H9 (cell line): ENCODE results near the gene USP17L28. TPM values are rescaled to one million over a fixed set of nuclear protein-coding genes. Genes with fewer than 3 reads are reported as not detected.
"Not testable (repeated sequence)": the region's sequence is repeated elsewhere in the genome, so short reads cannot be mapped to it uniquely, and the experiment has no call there.

Experiments used
- DNase-seq: peaks from one replicate; pipeline ENCODE4 v3.0.0-alpha.2; 2017
- H2AFZ ChIP-seq: one replicate; pipeline ENCODE4 v1.6.1; 2013; ENCODE audit warnings: mild to moderate bottlenecking, low read length, control low read depth, moderate library complexity
- H2AK5ac ChIP-seq: 2 replicates; pipeline ENCODE4 v1.6.1; 2013; ENCODE audit warnings: low read length, control low read depth, mixed read lengths; ENCODE audit not compliant: insufficient read length
- H2BK120ac ChIP-seq: one replicate; pipeline ENCODE4 v1.6.1; 2013; ENCODE audit warnings: low read depth, mild to moderate bottlenecking, low read length, control low read depth, inconsistent platforms; ENCODE audit not compliant: poor library complexity, severe bottlenecking
- H2BK12ac ChIP-seq: 2 replicates; pipeline ENCODE4 v1.6.1; 2013; ENCODE audit warnings: low read length, control low read depth, mixed read lengths, low read depth; ENCODE audit not compliant: insufficient read length
- H2BK15ac ChIP-seq: 2 replicates; pipeline ENCODE4 v1.6.1; 2013; ENCODE audit warnings: low read depth, low read length, control low read depth
- H2BK20ac ChIP-seq: one replicate; pipeline ENCODE4 v1.6.1; 2013; ENCODE audit warnings: low read depth, mild to moderate bottlenecking, low read length, control low read depth, inconsistent platforms; ENCODE audit not compliant: poor library complexity, severe bottlenecking
- H2BK5ac ChIP-seq: 2 replicates; pipeline ENCODE4 v1.6.1; 2013; ENCODE audit warnings: low read length, control low read depth, mixed read lengths; ENCODE audit not compliant: insufficient read length
- H3K14ac ChIP-seq: 2 replicates; pipeline ENCODE4 v1.6.1; 2013; ENCODE audit warnings: low read length, control low read depth; ENCODE audit not compliant: insufficient read depth
- H3K18ac ChIP-seq: 2 replicates; pipeline ENCODE4 v1.6.1; 2013; ENCODE audit warnings: low read depth, mild to moderate bottlenecking, mixed read lengths, low read length, control low read depth; ENCODE audit not compliant: insufficient read length
- H3K23ac ChIP-seq: 2 replicates; pipeline ENCODE4 v1.6.1; 2013; ENCODE audit warnings: low read length, control low read depth, mixed read lengths, low read depth; ENCODE audit not compliant: insufficient read length
- H3K23me2 ChIP-seq: 2 replicates; pipeline ENCODE4 v1.6.1; 2013; ENCODE audit warnings: low read depth, mild to moderate bottlenecking, mixed read lengths, low read length, control low read depth; ENCODE audit not compliant: insufficient read length, poor library complexity, severe bottlenecking
- H3K27ac ChIP-seq: 2 replicates; pipeline ENCODE4 v1.5.1; 2013; ENCODE audit warnings: low read length, control low read depth, mixed read lengths, low read depth; ENCODE audit not compliant: insufficient read length
- H3K27me3 ChIP-seq: 2 replicates; pipeline ENCODE4 v1.6.1; 2013; ENCODE audit warnings: low read length, control low read depth, inconsistent platforms; ENCODE audit not compliant: insufficient read depth
- H3K4ac ChIP-seq: 2 replicates; pipeline ENCODE4 v1.6.1; 2013; ENCODE audit warnings: low read depth, mild to moderate bottlenecking, control low read depth, inconsistent platforms, low read length, moderate library complexity
- H3K4me1 ChIP-seq: 2 replicates; pipeline ENCODE4 v1.6.1; 2013; ENCODE audit warnings: low read length, control low read depth, inconsistent platforms; ENCODE audit not compliant: insufficient read depth
- H3K4me2 ChIP-seq: 2 replicates; pipeline ENCODE4 v1.6.1; 2013; ENCODE audit warnings: low read length, control low read depth, mixed read lengths; ENCODE audit not compliant: insufficient read length, insufficient read depth
- H3K56ac ChIP-seq: 2 replicates; pipeline ENCODE4 v1.6.1; 2013; ENCODE audit warnings: low read depth, mild to moderate bottlenecking, mixed read lengths, low read length, control low read depth; ENCODE audit not compliant: insufficient read length
- H3K79me1 ChIP-seq: 2 replicates; pipeline ENCODE4 v1.6.1; 2013; ENCODE audit warnings: low read depth, mild to moderate bottlenecking, moderate library complexity, low read length, control low read depth, inconsistent platforms; ENCODE audit not compliant: insufficient read depth, poor library complexity, severe bottlenecking
- H3K79me2 ChIP-seq: 2 replicates; pipeline ENCODE4 v1.6.1; 2013; ENCODE audit warnings: low read length, control low read depth, inconsistent platforms; ENCODE audit not compliant: insufficient read depth
- H3K9ac ChIP-seq: 2 replicates; pipeline ENCODE4 v1.6.1; 2013; ENCODE audit warnings: low read length, control low read depth, mixed read lengths; ENCODE audit not compliant: insufficient read length; ENCODE audit errors: extremely low read depth
- H3K9me3 ChIP-seq: one replicate; pipeline ENCODE4 v1.6.1; 2013; ENCODE audit warnings: low read depth, low read length, inconsistent platforms; ENCODE audit not compliant: control insufficient read depth
- H3T11ph ChIP-seq: one replicate; pipeline ENCODE4 v1.6.1; 2013; ENCODE audit warnings: mild to moderate bottlenecking, low read length, control low read depth, inconsistent platforms
- H4K20me1 ChIP-seq: one replicate; pipeline ENCODE4 v1.6.1; 2013; ENCODE audit not compliant: control insufficient read depth, insufficient read length, insufficient read depth
- H4K5ac ChIP-seq: 2 replicates; pipeline ENCODE4 v1.6.1; 2013; ENCODE audit warnings: low read depth, mild to moderate bottlenecking, mixed read lengths, low read length, control low read depth; ENCODE audit not compliant: insufficient read length
- H4K8ac ChIP-seq: replicated peaks from 2 replicates; pipeline ENCODE4 v1.6.1; 2013; ENCODE audit warnings: low read length, control low read depth, mixed read lengths, low read depth; ENCODE audit not compliant: insufficient read length
- H4K91ac ChIP-seq: 2 replicates; pipeline ENCODE4 v1.6.1; 2013; ENCODE audit warnings: low read depth, mild to moderate bottlenecking, moderate library complexity, mixed read lengths, low read length, control low read depth; ENCODE audit not compliant: insufficient read length
- H3K27ac Mint-ChIP-seq, 3 experiments: 2 replicates in 2 of 3; 3 replicates in 1 of 3; pipeline ENCODE4 v1.8.0; 2020 to 2021; ENCODE audit warnings: mixed read lengths in 3 of 3, mild to moderate bottlenecking in 1 of 3, moderate library complexity in 1 of 3
- H3K27me3 Mint-ChIP-seq: 2 replicates; pipeline ENCODE4 v1.8.0; 2021; ENCODE audit warnings: low read depth, mild to moderate bottlenecking, moderate library complexity, mixed read lengths
- H3K36me3 Mint-ChIP-seq, 3 experiments: 2 replicates in 2 of 3; 3 replicates in 1 of 3; pipeline ENCODE4 v1.8.0; 2020 to 2021; ENCODE audit warnings: low read depth in 3 of 3, mixed read lengths in 3 of 3; ENCODE audit not compliant: insufficient read depth in 1 of 3
- H3K4me1 Mint-ChIP-seq, 2 experiments: 2 replicates each; pipeline ENCODE4 v1.8.0; 2020; ENCODE audit warnings: mixed read lengths in 2 of 2
- H3K4me3 Mint-ChIP-seq, 2 experiments: 2 replicates in 1 of 2; 3 replicates in 1 of 2; pipeline ENCODE4 v1.8.0; 2020 to 2021; ENCODE audit warnings: mild to moderate bottlenecking in 2 of 2, mixed read lengths in 2 of 2, moderate library complexity in 1 of 2
- H3K9me3 Mint-ChIP-seq, 2 experiments: 2 replicates in 1 of 2; 3 replicates in 1 of 2; pipeline ENCODE4 v1.8.0; 2020; ENCODE audit warnings: mild to moderate bottlenecking in 2 of 2, mixed read lengths in 2 of 2, moderate library complexity in 1 of 2
- WGBS: extraction: QIAGEN DNeasy Blood & Tissue Kit; methylation state at CpG from one replicate; pipeline ENCODE4 v1.1.7; 2013; ENCODE audit warnings: missing lambda C conversion rate, low lambda C conversion rate, mixed read lengths; ENCODE audit not compliant: insufficient read length; ENCODE audit errors: extremely low coverage; 5-methylcytosine and 5-hydroxymethylcytosine counted together
- total RNA-seq: library from RNA; stranded (reverse); gene quantifications from 2 replicates; pipeline ENCODE4 v1.2.1, GENCODE V29; 2021
- TF ChIP-seq, protein P1 (sequence below): fragments of 200-600 bp; sonication (generic); conservative IDR thresholded peaks from 3 replicates; pipeline ENCODE4 v1.8.0; 2021; ENCODE audit warnings: antibody characterized with exemption, mild to moderate bottlenecking

The USP17L28 gene
- total RNA-seq, 1 experiment from 2014 or later = not detected

DNA sequence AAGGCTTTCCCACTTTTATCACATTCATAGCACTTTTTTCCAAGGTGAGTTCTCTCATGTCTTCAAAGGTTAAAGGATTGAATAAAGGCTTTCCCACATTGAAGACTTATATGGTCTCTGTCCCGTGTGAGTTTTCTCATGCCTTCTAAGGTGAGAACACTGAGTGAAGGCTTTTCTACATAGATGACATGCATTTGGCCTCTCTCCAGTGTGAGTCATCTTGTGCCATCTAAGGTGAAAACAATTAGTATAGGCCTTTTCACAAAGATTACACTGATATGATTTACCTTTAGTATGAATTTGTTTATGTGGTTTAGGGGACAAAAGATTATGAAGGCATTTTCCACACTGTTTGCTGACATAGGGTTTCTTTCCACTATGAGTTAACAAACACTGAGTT, 35.4 kb downstream of the USP17L28 start:
- no peaks in the 10 kb centered on the region for H3K27me3 ChIP-seq
- H4K5ac ChIP-seq = no peak overlapping the region
- H3K27me3 Mint-ChIP-seq = no peaks in the 10 kb centered on the region; the same call in none of the 2 replicates
- TF ChIP-seq, protein P1, sequence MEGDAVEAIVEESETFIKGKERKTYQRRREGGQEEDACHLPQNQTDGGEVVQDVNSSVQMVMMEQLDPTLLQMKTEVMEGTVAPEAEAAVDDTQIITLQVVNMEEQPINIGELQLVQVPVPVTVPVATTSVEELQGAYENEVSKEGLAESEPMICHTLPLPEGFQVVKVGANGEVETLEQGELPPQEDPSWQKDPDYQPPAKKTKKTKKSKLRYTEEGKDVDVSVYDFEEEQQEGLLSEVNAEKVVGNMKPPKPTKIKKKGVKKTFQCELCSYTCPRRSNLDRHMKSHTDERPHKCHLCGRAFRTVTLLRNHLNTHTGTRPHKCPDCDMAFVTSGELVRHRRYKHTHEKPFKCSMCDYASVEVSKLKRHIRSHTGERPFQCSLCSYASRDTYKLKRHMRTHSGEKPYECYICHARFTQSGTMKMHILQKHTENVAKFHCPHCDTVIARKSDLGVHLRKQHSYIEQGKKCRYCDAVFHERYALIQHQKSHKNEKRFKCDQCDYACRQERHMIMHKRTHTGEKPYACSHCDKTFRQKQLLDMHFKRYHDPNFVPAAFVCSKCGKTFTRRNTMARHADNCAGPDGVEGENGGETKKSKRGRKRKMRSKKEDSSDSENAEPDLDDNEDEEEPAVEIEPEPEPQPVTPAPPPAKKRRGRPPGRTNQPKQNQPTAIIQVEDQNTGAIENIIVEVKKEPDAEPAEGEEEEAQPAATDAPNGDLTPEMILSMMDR = no peak
- no peaks in the 10 kb centered on the region for H3K79me1 ChIP-seq
- H3K9me3 Mint-ChIP-seq = peaks cover 18 to 39% of the 10 kb centered on the region in 2 experiments
- H3K4me2 ChIP-seq = no peak overlapping the region
- H2BK12ac ChIP-seq = no peak overlapping the region
- no peak overlapping the region for H3T11ph ChIP-seq
- no CpG with 5 or more reads among the region's 1 CpG for WGBS
- no peak overlapping the region for H3K27ac Mint-ChIP-seq
- H3K79me2 ChIP-seq = no peaks in the 10 kb centered on the region
- no peaks in the 10 kb centered on the region for H3K4me1 Mint-ChIP-seq
- no peak overlapping the region for H2BK5ac ChIP-seq
- H3K23ac ChIP-seq = no peak overlapping the region
- no peak overlapping the region for H2AFZ ChIP-seq
- H3K27ac ChIP-seq = no peak overlapping the region
- H4K8ac ChIP-seq = no peak overlapping the region
- H3K14ac ChIP-seq = no peak overlapping the region
- H3K36me3 Mint-ChIP-seq = no peaks in the 10 kb centered on the region; a peak in 1 of 7 replicates
- no peak overlapping the region for H4K91ac ChIP-seq
- no peak overlapping the region for H3K18ac ChIP-seq
- H3K23me2 ChIP-seq = no peaks in the 10 kb centered on the region
- H3K4me3 Mint-ChIP-seq = no peak overlapping the region
- H3K4me1 ChIP-seq = no peaks in the 10 kb centered on the region
- H2BK20ac ChIP-seq = no peak overlapping the region
- H2BK15ac ChIP-seq = no peak overlapping the region
- no peaks in the 10 kb centered on the region for H4K20me1 ChIP-seq
- no peak for DNase-seq
- no peak overlapping the region for H2BK120ac ChIP-seq
- no peaks in the 10 kb centered on the region for H3K9me3 ChIP-seq
- no peak overlapping the region for H2AK5ac ChIP-seq
- H3K4ac ChIP-seq = no peak overlapping the region
- H3K56ac ChIP-seq = no peak overlapping the region
- no peak overlapping the region for H3K9ac ChIP-seq

GRCh38 chr4:9389001-9389400, 40.3 kb downstream of the USP17L28 start:
- H3T11ph ChIP-seq, H4K8ac ChIP-seq, H2BK15ac ChIP-seq, H3K27me3 ChIP-seq, H2BK20ac ChIP-seq, H4K20me1 ChIP-seq, H3K9ac ChIP-seq, H3K27me3 Mint-ChIP-seq, H3K4ac ChIP-seq, H2BK12ac ChIP-seq, H3K79me1 ChIP-seq, H2BK5ac ChIP-seq, H3K4me2 ChIP-seq, H4K5ac ChIP-seq, DNase-seq, H3K23ac ChIP-seq, H4K91ac ChIP-seq, H3K27ac Mint-ChIP-seq, H2BK120ac ChIP-seq, H3K27ac ChIP-seq, H3K14ac ChIP-seq, H3K79me2 ChIP-seq, H3K4me1 Mint-ChIP-seq, H3K18ac ChIP-seq, H2AFZ ChIP-seq, H3K4me3 Mint-ChIP-seq, H3K23me2 ChIP-seq, H3K4me1 ChIP-seq, H3K36me3 Mint-ChIP-seq, H2AK5ac ChIP-seq, H3K9me3 ChIP-seq, H3K56ac ChIP-seq: not testable (repeated sequence)
- H3K9me3 Mint-ChIP-seq = peaks cover 7 to 39% of the 10 kb centered on the region in 2 experiments
- no CpG with 5 or more reads among the region's 2 CpGs for WGBS
